Suprapubic skin (tissue), 4 donors: ENCODE results near the gene SLC25A27.

Source experiments
- EP300 ChIP-seq: sonication (generic); formaldehyde crosslinking; IDR thresholded peaks from one replicate; pipeline ENCODE4 v1.6.1; 2017; ENCODE audit warnings: antibody characterized with exemption
- POLR2A ChIP-seq, 2 donors: fragments of 450-650 bp; IDR thresholded peaks; one replicate each; pipeline ENCODE4 v1.6.1; 2017; ENCODE audit warnings: antibody characterized with exemption in 2 of 2, mild to moderate bottlenecking in 2 of 2, moderate library complexity in 2 of 2
- POLR2AphosphoS5 ChIP-seq, 3 donors: sonication (generic); formaldehyde crosslinking; IDR thresholded peaks; one replicate each; pipeline ENCODE4 v1.6.1; 2017; ENCODE audit warnings: antibody characterized with exemption in 3 of 3
- TF ChIP-seq, protein P1 (sequence below), 2 donors: fragments of 200-600 bp in 1 of 2; fragments of 450-650 bp in 1 of 2; sonication (generic) in 1 of 2; IDR thresholded peaks; one replicate each; pipeline ENCODE4 v1.5.1; 2016 to 2019; ENCODE audit warnings: antibody characterized with exemption in 2 of 2, mild to moderate bottlenecking in 1 of 2, moderate library complexity in 1 of 2

DNA sequence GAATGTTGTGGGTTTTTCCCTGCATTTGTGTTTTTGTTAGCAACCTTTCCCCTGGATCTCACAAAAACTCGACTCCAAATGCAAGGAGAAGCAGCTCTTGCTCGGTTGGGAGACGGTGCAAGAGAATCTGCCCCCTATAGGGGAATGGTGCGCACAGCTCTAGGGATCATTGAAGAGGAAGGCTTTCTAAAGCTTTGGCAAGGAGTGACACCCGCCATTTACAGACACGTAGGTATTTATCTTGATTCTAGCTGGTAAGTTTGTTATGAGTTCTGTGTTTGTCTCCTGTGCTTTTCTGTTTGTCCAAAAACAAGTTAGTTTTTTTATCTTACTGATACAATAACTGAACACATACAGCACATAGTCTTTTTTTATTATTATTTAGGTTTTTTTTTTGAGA is 3.0 kb downstream of the SLC25A27 start:
- TF ChIP-seq, protein P1, sequence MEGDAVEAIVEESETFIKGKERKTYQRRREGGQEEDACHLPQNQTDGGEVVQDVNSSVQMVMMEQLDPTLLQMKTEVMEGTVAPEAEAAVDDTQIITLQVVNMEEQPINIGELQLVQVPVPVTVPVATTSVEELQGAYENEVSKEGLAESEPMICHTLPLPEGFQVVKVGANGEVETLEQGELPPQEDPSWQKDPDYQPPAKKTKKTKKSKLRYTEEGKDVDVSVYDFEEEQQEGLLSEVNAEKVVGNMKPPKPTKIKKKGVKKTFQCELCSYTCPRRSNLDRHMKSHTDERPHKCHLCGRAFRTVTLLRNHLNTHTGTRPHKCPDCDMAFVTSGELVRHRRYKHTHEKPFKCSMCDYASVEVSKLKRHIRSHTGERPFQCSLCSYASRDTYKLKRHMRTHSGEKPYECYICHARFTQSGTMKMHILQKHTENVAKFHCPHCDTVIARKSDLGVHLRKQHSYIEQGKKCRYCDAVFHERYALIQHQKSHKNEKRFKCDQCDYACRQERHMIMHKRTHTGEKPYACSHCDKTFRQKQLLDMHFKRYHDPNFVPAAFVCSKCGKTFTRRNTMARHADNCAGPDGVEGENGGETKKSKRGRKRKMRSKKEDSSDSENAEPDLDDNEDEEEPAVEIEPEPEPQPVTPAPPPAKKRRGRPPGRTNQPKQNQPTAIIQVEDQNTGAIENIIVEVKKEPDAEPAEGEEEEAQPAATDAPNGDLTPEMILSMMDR (IDR thresholded peaks at IDR 0.05), result no peak
- TF ChIP-seq POLR2AphosphoS5 (IDR thresholded peaks at IDR 0.05) (no peak), POLR2A (IDR thresholded peaks at IDR 0.05) (no peak), EP300 (no peak)
